GM12878 (cell line): ENCODE measurements around the gene EP400.

Experiments
- CTCF ChIP-seq, 3 experiments: IDR thresholded peaks in 2 of 3; conservative IDR thresholded peaks in 1 of 3; 2 replicates each; pipeline ENCODE4 v1.5.1; 2011; ENCODE audit warnings: low read depth in 3 of 3, low read length in 3 of 3, mild to moderate bottlenecking in 3 of 3, control low read depth in 2 of 3, moderate library complexity in 2 of 3, inconsistent platforms in 1 of 3, mixed read lengths in 1 of 3; ENCODE audit not compliant: control insufficient read depth in 2 of 3, insufficient read depth in 1 of 3; ENCODE audit errors: extremely low read depth in 1 of 3
- FOS ChIP-seq: IDR thresholded peaks from 3 replicates; pipeline ENCODE4 v1.6.1; 2011; ENCODE audit warnings: borderline replicate concordance; ENCODE audit not compliant: insufficient read length; ENCODE audit errors: extremely low read depth
- RAD21 ChIP-seq: IDR thresholded peaks from 2 replicates; pipeline ENCODE4 v1.6.1; 2011; ENCODE audit warnings: mild to moderate bottlenecking, low read depth, low read length, moderate library complexity; ENCODE audit not compliant: insufficient read depth

DNA sequence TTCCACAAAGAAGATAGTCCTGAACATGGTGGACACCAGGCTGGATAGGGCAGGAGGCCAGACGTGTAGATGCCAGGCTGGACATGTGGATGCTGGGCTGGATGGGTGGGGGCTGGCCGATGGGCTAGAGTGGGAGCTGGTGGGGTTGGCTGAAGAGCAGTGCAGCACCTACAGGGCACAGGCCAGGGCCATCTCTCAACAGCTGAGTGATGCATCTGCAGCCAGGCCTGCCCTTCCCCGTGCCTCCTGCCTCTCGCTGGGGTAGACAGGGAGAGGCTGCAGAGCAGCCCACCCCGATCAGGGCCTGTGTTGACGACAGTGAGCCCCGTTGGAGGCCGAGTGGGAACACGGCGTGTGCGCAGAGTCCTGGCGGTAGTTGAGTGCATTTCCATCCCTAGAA is 39.3 kb downstream of the EP400 start:
- TF ChIP-seq FOS, result no peak
- no peak for TF ChIP-seq CTCF (IDR thresholded peaks at IDR 0.05 in 2 of 3, conservative IDR thresholded peaks at IDR 0.05 in 1 of 3; ENCODE audit: control insufficient read depth in 2 of 3, extremely low read depth in 1 of 3, insufficient read depth in 1 of 3, low read depth in 3 of 3, low read length in 3 of 3)
- TF ChIP-seq RAD21, result no peak
